Naive B cell (primary cell): Measurements from ENCODE around the gene COPS8. TPM values are rescaled to one million over a fixed set of nuclear protein-coding genes. Genes with fewer than 3 reads are reported as not detected.

Experiments used
- ATAC-seq, 2 donors: fragments of 150-1000 bp; cut with Tn5 transposase; 2 replicates each; pipeline ENCODE4 v1.10.0; 2021; ENCODE audit warnings: low read depth in 2 of 2, mild to moderate bottlenecking in 2 of 2, moderate library complexity in 2 of 2
- DNase-seq: peaks from one replicate; pipeline ENCODE4 v3.0.0; 2022
- H3K27ac Mint-ChIP-seq, 6 donors: one replicate each; pipeline ENCODE4 v1.8.0; 2020 to 2022; ENCODE audit warnings: mild to moderate bottlenecking in 6 of 6, mixed read lengths in 6 of 6, moderate library complexity in 5 of 6, inconsistent platforms in 2 of 6
- H3K27me3 Mint-ChIP-seq, 3 donors: one replicate each; pipeline ENCODE4 v1.8.0; 2021 to 2022; ENCODE audit warnings: mixed read lengths in 3 of 3, mild to moderate bottlenecking in 1 of 3
- H3K36me3 Mint-ChIP-seq, 2 donors: one replicate each; pipeline ENCODE4 v1.8.0; 2020 to 2022; ENCODE audit warnings: mixed read lengths in 2 of 2, inconsistent platforms in 1 of 2, mild to moderate bottlenecking in 1 of 2
- H3K4me1 Mint-ChIP-seq, 3 donors: one replicate each; pipeline ENCODE4 v1.8.0; 2020 to 2022; ENCODE audit warnings: mixed read lengths in 3 of 3, inconsistent platforms in 1 of 3, mild to moderate bottlenecking in 1 of 3, moderate library complexity in 1 of 3
- H3K4me3 Mint-ChIP-seq, 8 donors: one replicate each; pipeline ENCODE4 v1.8.0; 2020 to 2022; ENCODE audit warnings: mild to moderate bottlenecking in 8 of 8, mixed read lengths in 8 of 8, moderate library complexity in 8 of 8, inconsistent platforms in 2 of 8
- H3K9me3 Mint-ChIP-seq, 7 donors: one replicate each; pipeline ENCODE4 v1.8.0; 2020 to 2022; ENCODE audit warnings: mixed read lengths in 7 of 7, mild to moderate bottlenecking in 5 of 7, inconsistent platforms in 2 of 7, moderate library complexity in 1 of 7
- polyA plus RNA-seq, 6 donors: library from polyadenylated mRNA; unstranded; fragments of 300-500 nt; fragmentation: Illumina TruSeq; gene quantifications; one replicate each; pipeline ENCODE4 v1.2.3, GENCODE V29; 2021; ENCODE audit warnings: low read depth in 6 of 6

COPS8 gene
- polyA plus RNA-seq, 6 donors from 2014 or later: 39.3 to 67.1 (median 54.6) TPM

DNA sequence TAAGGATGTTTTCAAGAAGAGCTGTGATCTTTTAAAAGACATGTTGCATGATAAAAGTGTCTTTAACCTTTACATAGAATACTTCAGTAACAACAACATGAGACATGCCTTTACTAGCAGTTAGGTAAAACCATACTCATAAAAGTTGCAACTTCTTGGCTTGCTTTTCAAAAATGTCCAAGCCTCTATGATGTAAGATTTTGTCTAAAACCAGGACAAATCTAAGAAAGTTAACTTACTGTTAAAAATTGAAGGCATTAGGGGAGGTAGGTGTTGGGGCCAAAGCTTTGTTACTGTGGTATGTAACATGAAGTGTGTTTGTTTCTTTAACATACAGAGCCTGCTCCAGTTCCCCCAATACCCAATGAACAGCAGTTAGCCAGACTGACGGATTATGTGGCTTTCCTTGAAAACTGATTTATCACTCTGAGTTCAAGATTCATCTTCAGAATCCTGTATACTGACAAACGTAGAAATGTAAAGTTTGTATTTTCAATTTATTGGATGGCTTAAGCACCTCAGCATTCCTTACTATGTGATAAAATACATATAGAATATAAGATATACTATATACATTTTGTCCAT, 11.7 kb downstream of the COPS8 start:
- H3K36me3 Mint-ChIP-seq: peaks cover 46 to 71% of the 10 kb centered on the region in 2 donors

GRCh38 chr2:237097911-237098702, 12.4 kb downstream of the COPS8 start:
- peaks cover 0 to 7% (median 3%) of the 10 kb centered on the region in 3 donors for H3K4me1 Mint-ChIP-seq
- no peak overlapping the region for H3K27ac Mint-ChIP-seq
- DNase-seq (no peak), ATAC-seq (no peak)
- H3K9me3 Mint-ChIP-seq: no peaks in the 10 kb centered on the region
- H3K27me3 Mint-ChIP-seq: no peaks in the 10 kb centered on the region
- H3K4me3 Mint-ChIP-seq: no peak overlapping the region
- H3K36me3 Mint-ChIP-seq: peaks cover 46 to 66% of the 10 kb centered on the region in 2 donors

More for the DNA sequence above, 11.7 kb downstream of the COPS8 start:
- H3K4me3 Mint-ChIP-seq: no peak overlapping the region
- no peaks in the 10 kb centered on the region for H3K9me3 Mint-ChIP-seq
- H3K4me1 Mint-ChIP-seq: peaks cover 6 to 13% (median 8%) of the 10 kb centered on the region in 3 donors
- no peaks in the 10 kb centered on the region for H3K27me3 Mint-ChIP-seq
- H3K27ac Mint-ChIP-seq: no peak overlapping the region
- DNase-seq (no peak), ATAC-seq (no peak)

DNA sequence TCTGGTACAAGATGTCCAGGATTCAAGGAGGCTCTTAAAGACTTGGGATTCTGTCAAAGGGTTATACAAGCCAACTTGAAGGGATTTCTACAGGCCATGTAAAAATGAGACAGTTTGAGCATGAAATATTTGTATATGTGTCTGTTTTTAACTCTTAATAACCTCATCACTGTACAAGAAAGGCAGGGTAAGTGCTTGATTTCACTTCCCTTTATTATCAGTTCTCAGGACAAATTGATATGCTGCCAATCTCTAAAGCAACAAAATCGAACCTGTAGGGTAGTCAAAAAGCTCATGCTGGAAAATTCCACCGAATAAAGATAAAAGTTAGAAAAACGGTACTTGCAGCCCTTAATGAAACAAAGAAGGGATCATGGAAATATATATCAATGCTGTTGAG, 14.1 kb downstream of the COPS8 start:
- H3K27me3 Mint-ChIP-seq: no peaks in the 10 kb centered on the region
- no peak overlapping the region for H3K4me3 Mint-ChIP-seq
- no peak for DNase-seq
- no peaks in the 10 kb centered on the region for H3K4me1 Mint-ChIP-seq
- no peaks in the 10 kb centered on the region for H3K9me3 Mint-ChIP-seq
- no peak overlapping the region for H3K27ac Mint-ChIP-seq
- peaks cover 51 to 58% of the 10 kb centered on the region in 2 donors for H3K36me3 Mint-ChIP-seq
- ATAC-seq: no peak

- no peak overlapping the region for H3K27ac Mint-ChIP-seq
- peaks cover 48 to 53% of the 10 kb centered on the region in 2 donors for H3K36me3 Mint-ChIP-seq
Observed at GRCh38 chr2:237101118-237101979, 15.7 kb downstream of the COPS8 start.

GRCh38 chr2:237102428-237102827, 16.7 kb downstream of the COPS8 start:
- H3K4me1 Mint-ChIP-seq: no peaks in the 10 kb centered on the region
- no peaks in the 10 kb centered on the region for H3K27me3 Mint-ChIP-seq
- peaks cover 43 to 46% of the 10 kb centered on the region in 2 donors for H3K36me3 Mint-ChIP-seq
- DNase-seq: no peak
- no peak overlapping the region for H3K27ac Mint-ChIP-seq
- H3K4me3 Mint-ChIP-seq: no peak overlapping the region
- H3K9me3 Mint-ChIP-seq: peaks cover 0 to 2% (median 0%) of the 10 kb centered on the region in 7 donors
- no peak for ATAC-seq

More at GRCh38 chr2:237101118-237101979, 15.7 kb downstream of the COPS8 start:
- Mint-ChIP-seq H3K27me3 (no peaks in the 10 kb centered on the region), H3K9me3 (no peaks in the 10 kb centered on the region), H3K4me1 (no peaks in the 10 kb centered on the region), H3K4me3 (no peak overlapping the region)
- ATAC-seq (no peak), DNase-seq (no peak)

DNA sequence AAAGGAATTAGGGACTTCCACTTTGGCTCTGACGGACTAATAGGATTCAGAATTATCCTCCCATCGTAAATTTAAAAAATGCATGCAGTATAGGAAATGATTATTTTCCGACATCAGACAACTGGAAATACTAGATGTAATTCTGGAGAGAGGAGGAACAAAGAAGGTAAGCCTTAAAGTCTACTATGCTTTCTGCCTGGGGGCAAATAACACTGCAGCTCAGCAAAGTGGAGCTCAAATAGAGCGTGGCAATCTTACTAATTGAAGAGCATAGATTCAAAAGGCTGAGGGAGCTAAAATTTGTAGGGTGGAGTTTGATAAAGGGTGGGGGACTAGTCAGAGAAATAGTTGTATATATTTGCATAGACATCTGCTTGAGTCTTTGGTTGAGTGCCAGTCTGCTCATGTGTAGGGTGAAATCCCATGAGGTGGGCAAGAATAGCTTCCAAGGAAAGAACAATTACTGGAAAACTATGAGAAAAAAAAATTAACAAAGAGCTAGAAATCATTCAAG, 23.8 kb downstream of the COPS8 start:
- DNase-seq (no peak), ATAC-seq (no peak)
- Mint-ChIP-seq H3K9me3 (peaks cover 13 to 33% (median 20%) of the 10 kb centered on the region in 7 donors), H3K4me3 (no peak overlapping the region), H3K36me3 (peaks cover 24 to 38% of the 10 kb centered on the region in 2 donors), H3K27ac (no peak overlapping the region), H3K27me3 (no peaks in the 10 kb centered on the region), H3K4me1 (no peaks in the 10 kb centered on the region)

- Mint-ChIP-seq H3K4me3 (no peak overlapping the region), H3K27ac (no peak overlapping the region), H3K4me1 (peaks cover 4 to 6% (median 4%) of the 10 kb centered on the region in 3 donors), H3K9me3 (peaks cover 12 to 29% (median 17%) of the 10 kb centered on the region in 7 donors), H3K27me3 (no peaks in the 10 kb centered on the region), H3K36me3 (peaks cover 19 to 22% of the 10 kb centered on the region in 2 donors)
- no peak for DNase-seq
- ATAC-seq: no peak
Observed at GRCh38 chr2:237113026-237113795, 27.5 kb downstream of the COPS8 start.

DNA sequence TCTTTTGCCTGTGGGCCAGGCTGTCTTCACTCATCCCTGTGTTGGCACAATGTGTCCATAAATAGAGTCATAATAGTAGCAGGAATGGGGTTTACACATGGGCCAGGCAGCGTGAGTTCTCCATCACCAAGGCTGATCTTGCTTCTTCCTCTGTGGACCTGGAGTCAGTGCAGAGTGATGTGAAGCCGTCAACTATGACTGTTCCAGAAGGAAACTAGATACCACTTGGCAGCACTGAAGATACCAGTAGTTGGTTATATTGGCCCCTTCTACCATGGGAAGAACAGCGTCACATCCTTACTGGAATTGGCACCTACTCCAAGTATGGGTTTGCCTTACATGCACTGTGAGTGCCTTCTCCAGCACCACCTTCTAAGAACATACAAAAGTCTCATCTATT, 30.2 kb downstream of the COPS8 start:
- H3K4me1 Mint-ChIP-seq: peaks cover 4 to 6% (median 4%) of the 10 kb centered on the region in 3 donors
- no peaks in the 10 kb centered on the region for H3K27me3 Mint-ChIP-seq
- H3K27ac Mint-ChIP-seq: no peak overlapping the region
- no peak overlapping the region for H3K4me3 Mint-ChIP-seq
- H3K36me3 Mint-ChIP-seq: no peaks in the 10 kb centered on the region
- ATAC-seq: no peak
- peaks cover 0 to 3% (median 0%) of the 10 kb centered on the region in 7 donors for H3K9me3 Mint-ChIP-seq
- DNase-seq: no peak

- ATAC-seq (no peak), DNase-seq (no peak)
- H3K9me3 Mint-ChIP-seq: no peaks in the 10 kb centered on the region
- H3K4me3 Mint-ChIP-seq: no peak overlapping the region
- H3K4me1 Mint-ChIP-seq: peaks cover 4 to 6% (median 4%) of the 10 kb centered on the region in 3 donors
- no peaks in the 10 kb centered on the region for H3K27me3 Mint-ChIP-seq
- no peaks in the 10 kb centered on the region for H3K36me3 Mint-ChIP-seq
- H3K27ac Mint-ChIP-seq: no peak overlapping the region
Observed at GRCh38 chr2:237116431-237116830, 30.7 kb downstream of the COPS8 start.

DNA sequence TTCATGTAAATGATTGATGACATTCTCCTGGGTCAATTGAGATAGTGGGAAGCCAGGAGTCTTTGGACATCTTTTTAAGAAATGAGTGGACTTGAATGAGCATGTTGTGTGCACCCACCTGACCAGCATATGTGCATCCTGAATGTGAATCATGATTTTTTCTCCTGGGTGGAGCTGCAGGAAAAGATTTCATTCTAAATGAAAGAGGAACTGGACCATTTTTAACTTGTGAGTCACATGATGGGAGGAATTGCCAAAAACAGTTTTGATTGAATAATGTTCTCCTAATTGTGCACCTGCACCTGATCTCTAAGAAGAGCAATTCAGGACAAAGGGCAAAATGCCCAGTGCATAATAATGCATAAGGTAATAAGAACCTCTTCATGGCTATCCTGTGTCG, 32.3 kb downstream of the COPS8 start:
- no peaks in the 10 kb centered on the region for H3K36me3 Mint-ChIP-seq
- peak overlapping the region in 1 of 6 donors; percentile 52 for H3K27ac Mint-ChIP-seq
- DNase-seq: no peak
- H3K27me3 Mint-ChIP-seq: no peaks in the 10 kb centered on the region
- H3K4me1 Mint-ChIP-seq: peaks cover 4 to 6% (median 4%) of the 10 kb centered on the region in 3 donors
- H3K9me3 Mint-ChIP-seq: no peaks in the 10 kb centered on the region
- H3K4me3 Mint-ChIP-seq: no peak overlapping the region
- no peak for ATAC-seq

GRCh38 chr2:237118561-237119155, 33.0 kb downstream of the COPS8 start:
- peaks cover 4 to 6% (median 4%) of the 10 kb centered on the region in 3 donors for H3K4me1 Mint-ChIP-seq
- ATAC-seq: no peak
- no peaks in the 10 kb centered on the region for H3K9me3 Mint-ChIP-seq
- no peak for DNase-seq
- H3K4me3 Mint-ChIP-seq: no peak overlapping the region
- no peaks in the 10 kb centered on the region for H3K27me3 Mint-ChIP-seq
- no peak overlapping the region for H3K27ac Mint-ChIP-seq
- H3K36me3 Mint-ChIP-seq: no peaks in the 10 kb centered on the region

- no peak overlapping the region for H3K27ac Mint-ChIP-seq
- no peaks in the 10 kb centered on the region for H3K27me3 Mint-ChIP-seq
- no peaks in the 10 kb centered on the region for H3K9me3 Mint-ChIP-seq
- H3K4me3 Mint-ChIP-seq: no peak overlapping the region
- DNase-seq: no peak
- H3K36me3 Mint-ChIP-seq: no peaks in the 10 kb centered on the region
- H3K4me1 Mint-ChIP-seq: peaks cover 4 to 6% (median 4%) of the 10 kb centered on the region in 3 donors
- no peak for ATAC-seq
Observed at GRCh38 chr2:237120916-237121315, 35.2 kb downstream of the COPS8 start.
